ENCODE results near the gene ITLN2.
"Not testable (repeated sequence)": the region's sequence is repeated elsewhere in the genome, so short reads cannot be mapped to it uniquely, and the experiment has no call there.

Gene ITLN2

GRCh38 chr1:160904783-160905616, 49.6 kb downstream of the ITLN2 start:
- DNase-seq, result no peak

- not testable (repeated sequence) for DNase-seq
Measured at GRCh38 chr1:160902251-160902650, 52.4 kb downstream of the ITLN2 start.

GRCh38 chr1:160901768-160902167, 52.8 kb downstream of the ITLN2 start:
- DNase-seq, result no peak

- DNase-seq, result not testable (repeated sequence)
Measured at GRCh38 chr1:160900683-160901082, 53.9 kb downstream of the ITLN2 start.

All from right forelimb (tissue), 1 donor.